ENCODE measurements around the gene DCLRE1A.

GRCh38 chr10:113856563-113856962, 2.7 kb upstream of the DCLRE1A start:
- TF ChIP-seq CTCF (conservative IDR thresholded peaks at IDR 0.05; ENCODE audit: low read length), result no peak
- no peak for TF ChIP-seq EZH2phosphoT487 (IDR thresholded peaks at IDR 0.05; ENCODE audit: borderline replicate concordance)
